Liver (tissue), 9 donors: ENCODE results near the gene THSD7B. TPM values are rescaled to one million over a fixed set of nuclear protein-coding genes. Genes with fewer than 3 reads are reported as not detected.

Experiments used
- DNase-seq: peaks from one replicate; pipeline ENCODE4 v3.0.0-alpha.2; 2017; ENCODE audit warnings: low spot score
- H3K27ac ChIP-seq, 2 donors: one replicate each; pipeline ENCODE4 v1.7.0; 2013; ENCODE audit warnings: inconsistent platforms in 2 of 2, low read length in 2 of 2, control low read depth in 1 of 2, low read depth in 1 of 2, mild to moderate bottlenecking in 1 of 2
- H3K27me3 ChIP-seq, 4 donors: one replicate each; pipeline versions ENCODE4 v1.6.1 to v1.7.0; 2013; ENCODE audit warnings: low read length in 3 of 4, inconsistent platforms in 1 of 4, mild to moderate bottlenecking in 1 of 4, moderate library complexity in 1 of 4; ENCODE audit not compliant: control insufficient read depth in 4 of 4, insufficient read depth in 4 of 4
- H3K36me3 ChIP-seq, 4 donors: one replicate each; pipeline versions ENCODE4 v1.6.1 to v1.7.0; 2013; ENCODE audit warnings: low read length in 3 of 4, mild to moderate bottlenecking in 3 of 4, low read depth in 1 of 4, moderate library complexity in 1 of 4; ENCODE audit not compliant: control insufficient read depth in 4 of 4, insufficient read depth in 3 of 4
- H3K4me1 ChIP-seq, 4 donors: one replicate each; pipeline versions ENCODE4 v1.6.1 to v1.7.0; 2013; ENCODE audit warnings: low read length in 3 of 4, mild to moderate bottlenecking in 3 of 4, moderate library complexity in 1 of 4; ENCODE audit not compliant: control insufficient read depth in 4 of 4, insufficient read depth in 4 of 4
- H3K4me3 ChIP-seq, 3 donors: one replicate each; pipeline versions ENCODE4 v1.6.1 to v1.7.0; 2013; ENCODE audit warnings: low read length in 3 of 3, control low read depth in 1 of 3, low read depth in 1 of 3, mild to moderate bottlenecking in 1 of 3
- H3K9ac ChIP-seq, 2 donors: one replicate each; pipeline ENCODE4 v1.7.0; 2013; ENCODE audit warnings: low read length in 2 of 2, mild to moderate bottlenecking in 2 of 2, moderate library complexity in 2 of 2, control low read depth in 1 of 2, low read depth in 1 of 2
- H3K9me3 ChIP-seq, 4 donors: one replicate each; pipeline versions ENCODE4 v1.6.1 to v1.7.0; 2013; ENCODE audit warnings: low read length in 3 of 4; ENCODE audit not compliant: control insufficient read depth in 4 of 4
- ATF3 ChIP-seq: IDR thresholded peaks from 2 replicates; pipeline ENCODE4 v1.6.1; 2016; ENCODE audit warnings: antibody characterized with exemption
- CTCF ChIP-seq: fragments of 150-350 bp; IDR thresholded peaks from 2 replicates; pipeline ENCODE4 v1.5.1; 2017; ENCODE audit warnings: improper control_type of control experiment, low read depth, low read length; ENCODE audit not compliant: missing input control
- EGR1 ChIP-seq, 2 donors: IDR thresholded peaks; 2 replicates each; pipeline ENCODE4 v1.6.1; 2016 to 2018; ENCODE audit warnings: antibody characterized with exemption in 2 of 2, low read depth in 2 of 2
- FOXA1 ChIP-seq: IDR thresholded peaks from 2 replicates; pipeline ENCODE4 v1.6.1; 2016; ENCODE audit warnings: antibody characterized with exemption
- FOXA2 ChIP-seq: IDR thresholded peaks from 2 replicates; pipeline ENCODE4 v1.6.1; 2016; ENCODE audit warnings: antibody characterized with exemption
- GABPA ChIP-seq, 2 donors: IDR thresholded peaks in 1 of 2; conservative IDR thresholded peaks in 1 of 2; 2 replicates each; pipeline ENCODE4 v1.6.1; 2016; ENCODE audit warnings: antibody characterized with exemption in 2 of 2, mild to moderate bottlenecking in 1 of 2, moderate library complexity in 1 of 2
- HNF4A ChIP-seq, 2 donors: conservative IDR thresholded peaks; 2 replicates each; pipeline ENCODE4 v1.6.1; 2016; ENCODE audit warnings: antibody characterized with exemption in 2 of 2, mild to moderate bottlenecking in 2 of 2
- HNF4G ChIP-seq: IDR thresholded peaks from 2 replicates; pipeline ENCODE4 v1.6.1; 2016; ENCODE audit warnings: antibody characterized with exemption
- MAX ChIP-seq: IDR thresholded peaks from 2 replicates; pipeline ENCODE4 v1.6.1; 2016; ENCODE audit warnings: antibody characterized with exemption
- NR2F2 ChIP-seq: IDR thresholded peaks from 2 replicates; pipeline ENCODE4 v1.6.1; 2016; ENCODE audit warnings: antibody characterized with exemption
- RAD21 ChIP-seq, 2 donors: IDR thresholded peaks; 2 replicates each; pipeline ENCODE4 v1.6.1; 2016; ENCODE audit warnings: antibody characterized with exemption in 2 of 2, mild to moderate bottlenecking in 2 of 2
- REST ChIP-seq: IDR thresholded peaks from 2 replicates; pipeline ENCODE4 v1.6.1; 2016; ENCODE audit warnings: antibody characterized with exemption, mild to moderate bottlenecking
- RXRA ChIP-seq, 2 donors: IDR thresholded peaks; 2 replicates each; pipeline ENCODE4 v1.6.1; 2017 to 2018; ENCODE audit warnings: antibody characterized with exemption in 2 of 2, mild to moderate bottlenecking in 1 of 2
- SP1 ChIP-seq: IDR thresholded peaks from 2 replicates; pipeline ENCODE4 v1.6.1; 2018; ENCODE audit warnings: antibody characterized with exemption, mild to moderate bottlenecking
- TAF1 ChIP-seq: conservative IDR thresholded peaks from 2 replicates; pipeline ENCODE4 v1.6.1; 2016; ENCODE audit warnings: antibody characterized with exemption, mild to moderate bottlenecking
- YY1 ChIP-seq: IDR thresholded peaks from 2 replicates; pipeline ENCODE4 v1.6.1; 2016; ENCODE audit warnings: antibody characterized with exemption, mild to moderate bottlenecking
- ZBTB33 ChIP-seq: IDR thresholded peaks from 2 replicates; pipeline ENCODE4 v1.6.1; 2016; ENCODE audit warnings: antibody characterized with exemption
- WGBS: extraction: QIAGEN DNeasy Blood & Tissue Kit; methylation state at CpG from one replicate; pipeline ENCODE4 v1.1.7; 2013; 5-methylcytosine and 5-hydroxymethylcytosine counted together
- polyA plus RNA-seq, 2 donors: library from polyadenylated mRNA; stranded (reverse) in 1 of 2; unstranded in 1 of 2; fragments of 200-250 nt in 1 of 2; fragments of >200 nt in 1 of 2; fragmentation: Nextera tagmentation in 1 of 2; extraction: Ambion mirVana in 1 of 2; gene quantifications; one replicate each; pipeline versions ENCODE4 v1.2.1 to v1.2.3, GENCODE V29; 2013 to 2015
- total RNA-seq, 2 donors: library from RNA; depleted of rRNA; stranded (reverse); fragments of >200 nt; gene quantifications; one replicate each; pipeline ENCODE4 v1.2.3, GENCODE V29; 2014
- donor health status: healthy.
- donor health status: healthy.
- donor health status: healthy.
- donor health status: healthy.
- donor health status: healthy.

The THSD7B gene
- total and polyA plus RNA-seq, 4 donors = 0.01 to 0.75 (median 0.42) TPM; not detected in 1

- Histone ChIP-seq H3K4me3 (no peak overlapping the region), H3K27ac (no peak overlapping the region), H3K9me3 (no peaks in the 10 kb centered on the region), H3K27me3 (no peaks in the 10 kb centered on the region), H3K9ac (no peak overlapping the region), H3K4me1 (no peaks in the 10 kb centered on the region), H3K36me3 (no peaks in the 10 kb centered on the region)
- DNase-seq = no peak
- TF ChIP-seq ATF3 = no peak
- no peak for TF ChIP-seq HNF4G
- TF ChIP-seq FOXA1 = no peak
- no peak for TF ChIP-seq REST
- TF ChIP-seq NR2F2 = no peak
- TF ChIP-seq RXRA (IDR thresholded peaks at IDR 0.05) = no peak
- no peak for TF ChIP-seq YY1
- TF ChIP-seq RAD21 (IDR thresholded peaks at IDR 0.05) = no peak
- no peak for TF ChIP-seq ZBTB33
- TF ChIP-seq CTCF = no peak
- no peak for TF ChIP-seq MAX
- no peak for TF ChIP-seq EGR1 (IDR thresholded peaks at IDR 0.05; ENCODE audit: low read depth in 2 of 2)
- no peak for TF ChIP-seq HNF4A (conservative IDR thresholded peaks at IDR 0.05)
- TF ChIP-seq SP1 = no peak
- TF ChIP-seq GABPA (IDR thresholded peaks at IDR 0.05 in 1 of 2, conservative IDR thresholded peaks at IDR 0.05 in 1 of 2) = no peak
- WGBS = 84% methylated on average over 4 of the region's 4 CpGs
These were observed 550.7 kb downstream of the THSD7B start for GRCh38 chr2:137316075-137316474.

GRCh38 chr2:137321566-137321965 is 556.2 kb downstream of the THSD7B start:
- Histone ChIP-seq H3K36me3 (no peaks in the 10 kb centered on the region), H3K4me3 (no peak overlapping the region), H3K27me3 (no peaks in the 10 kb centered on the region), H3K27ac (no peak overlapping the region), H3K4me1 (no peaks in the 10 kb centered on the region), H3K9me3 (no peaks in the 10 kb centered on the region), H3K9ac (no peak overlapping the region)
- DNase-seq = no peak
- TF ChIP-seq HNF4G (no peak), TAF1 (no peak), SP1 (no peak), REST (no peak), NR2F2 (no peak), CTCF (no peak), FOXA2 (no peak), RAD21 (IDR thresholded peaks at IDR 0.05) (no peak), HNF4A (conservative IDR thresholded peaks at IDR 0.05) (no peak), FOXA1 (no peak)
- 30% methylated on average over 1 of the region's 1 CpG for WGBS
